WTC11 (cell line): ENCODE results near the gene LSM3. TPM values are rescaled to one million over a fixed set of nuclear protein-coding genes. Genes with fewer than 3 reads are reported as not detected.

Experiments
- ATAC-seq: fragments of 200-7000 bp; cut with Tn5 transposase; 2 replicates; pipeline ENCODE4 v1.10.0; 2021; ENCODE audit warnings: mild to moderate bottlenecking, moderate library complexity
- CTCF ChIA-PET: fragments of 300-600 bp; sonication (Branson Sonifier 250); formaldehyde crosslinking; loops from one replicate; lab custom pipeline; 2021; ENCODE audit warnings: antibody characterized with exemption; lab: Charles Lee
- POLR2A ChIA-PET: fragments of 350-600 bp; sonication (Branson Sonifier 250); formaldehyde crosslinking; loops from one replicate; lab custom pipeline; 2021; ENCODE audit warnings: antibody characterized with exemption; lab: Charles Lee
- DNase-seq: peaks from one replicate; pipeline ENCODE4 v3.0.0; 2021; ENCODE audit warnings: low spot score
- H3K27ac Mint-ChIP-seq: 2 replicates; pipeline ENCODE4 v1.8.0; 2021; ENCODE audit warnings: mixed read lengths
- H3K27me3 Mint-ChIP-seq: 2 replicates; pipeline ENCODE4 v1.8.0; 2021; ENCODE audit warnings: low read depth, mild to moderate bottlenecking, moderate library complexity, mixed read lengths
- H3K36me3 Mint-ChIP-seq: 2 replicates; pipeline ENCODE4 v1.8.0; 2021; ENCODE audit warnings: mixed read lengths
- H3K4me1 Mint-ChIP-seq: 2 replicates; pipeline ENCODE4 v1.8.0; 2022; ENCODE audit warnings: mixed read lengths
- H3K4me3 Mint-ChIP-seq: 2 replicates; pipeline ENCODE4 v1.8.0; 2021; ENCODE audit warnings: mild to moderate bottlenecking, moderate library complexity, mixed read lengths
- H3K9me3 Mint-ChIP-seq: 2 replicates; pipeline ENCODE4 v1.8.0; 2021; ENCODE audit warnings: mixed read lengths
- AFF4 ChIP-seq: sonication (generic); formaldehyde crosslinking; IDR thresholded peaks from 2 replicates; pipeline ENCODE4 v1.8.1; 2023; ENCODE audit warnings: mild to moderate bottlenecking, missing genetic modification reagents, borderline replicate concordance
- AR ChIP-seq: fragments of 250-450 bp; sonication (Bioruptor Pico); IDR thresholded peaks from 2 replicates; pipeline ENCODE4 v1.9.0; 2021; ENCODE audit warnings: mild to moderate bottlenecking
- CREM ChIP-seq: sonication (generic); formaldehyde crosslinking; IDR thresholded peaks from 2 replicates; pipeline ENCODE4 v1.8.1; 2022; ENCODE audit warnings: mild to moderate bottlenecking, missing genetic modification reagents, moderate library complexity
- E2F1 ChIP-seq: sonication (generic); formaldehyde crosslinking; IDR thresholded peaks from 2 replicates; pipeline ENCODE4 v1.8.0; 2022; ENCODE audit warnings: mild to moderate bottlenecking, missing genetic modification reagents
- ERG ChIP-seq: fragments of 250-450 bp; sonication (Bioruptor Pico); IDR thresholded peaks from 2 replicates; pipeline ENCODE4 v1.8.0; 2021; ENCODE audit warnings: mild to moderate bottlenecking
- HMGA2 ChIP-seq: fragments of 250-450 bp; sonication (Bioruptor Pico); IDR thresholded peaks from 2 replicates; pipeline ENCODE4 v1.4.0; 2021; ENCODE audit warnings: mild to moderate bottlenecking, moderate library complexity
- JAZF1 ChIP-seq: fragments of 250-450 bp; sonication (Bioruptor Pico); IDR thresholded peaks from 2 replicates; pipeline ENCODE4 v1.9.0; 2021; ENCODE audit warnings: moderate library complexity, mild to moderate bottlenecking, inconsistent platforms
- NFATC4 ChIP-seq: fragments of 250-450 bp; sonication (Bioruptor Pico); IDR thresholded peaks from 2 replicates; pipeline ENCODE4 v1.9.0; 2021; ENCODE audit warnings: mild to moderate bottlenecking
- NFE2L1 ChIP-seq: sonication (generic); formaldehyde crosslinking; IDR thresholded peaks from 2 replicates; pipeline ENCODE4 v1.8.1; 2023; ENCODE audit warnings: missing genetic modification reagents
- SMAD3 ChIP-seq: sonication (generic); formaldehyde crosslinking; IDR thresholded peaks from 2 replicates; pipeline ENCODE4 v1.8.0; 2022; ENCODE audit warnings: missing genetic modification reagents, mild to moderate bottlenecking, borderline replicate concordance
- SMAD4 ChIP-seq: sonication (generic); formaldehyde crosslinking; IDR thresholded peaks from 2 replicates; pipeline ENCODE4 v1.8.0; 2022; ENCODE audit warnings: mild to moderate bottlenecking, missing genetic modification reagents
- SOX15 ChIP-seq: fragments of 250-450 bp; sonication (Bioruptor Pico); IDR thresholded peaks from 2 replicates; pipeline ENCODE4 v1.9.0; 2021; ENCODE audit warnings: mild to moderate bottlenecking
- TEAD1 ChIP-seq: sonication (generic); formaldehyde crosslinking; IDR thresholded peaks from 2 replicates; pipeline ENCODE4 v1.8.0; 2022; ENCODE audit warnings: mild to moderate bottlenecking, missing genetic modification reagents
- ZBTB21 ChIP-seq: sonication (generic); formaldehyde crosslinking; IDR thresholded peaks from 2 replicates; pipeline ENCODE4 v1.8.1; 2023; ENCODE audit warnings: mild to moderate bottlenecking, missing genetic modification reagents, borderline replicate concordance
- ZNF263 ChIP-seq: sonication (generic); formaldehyde crosslinking; IDR thresholded peaks from 2 replicates; pipeline ENCODE4 v1.8.1; 2022; ENCODE audit warnings: low read depth, mild to moderate bottlenecking, moderate library complexity, missing genetic modification reagents
- total RNA-seq: library from RNA; stranded (reverse); gene quantifications from 3 replicates; pipeline ENCODE4 v1.2.3, GENCODE V29; 2021

LSM3 gene
- total RNA-seq, 1 experiment from 2014 or later: 21.4 TPM

- TF ChIP-seq ERG (CRISPR knock-in tag): no peak
- no peak for TF ChIP-seq E2F1 (CRISPR knock-in tag)
- TF ChIP-seq TEAD1 (CRISPR knock-in tag): no peak
- no peak for TF ChIP-seq JAZF1
These were observed 52.1 kb downstream of the LSM3 start (continued) for GRCh38 chr3:14230729-14231128.

GRCh38 chr3:14231145-14231990 is 52.8 kb downstream of the LSM3 start:
- Mint-ChIP-seq H3K27me3 (peaks cover 21% of the 10 kb centered on the region), H3K27ac (no peak overlapping the region), H3K4me1 (peaks cover 20% of the 10 kb centered on the region), H3K4me3 (no peak overlapping the region)
- DNase-seq: no peak
- POLR2A ChIA-PET: no interaction called here
- no peak for TF ChIP-seq ERG (CRISPR knock-in tag)
- TF ChIP-seq NFE2L1 (CRISPR knock-in tag): no peak
- no peak for TF ChIP-seq ZBTB21 (CRISPR knock-in tag)
- no peak for TF ChIP-seq SMAD4 (CRISPR knock-in tag)
- no peak for TF ChIP-seq CREM
- TF ChIP-seq ZNF263: no peak
- no peak for TF ChIP-seq SMAD3 (CRISPR knock-in tag)
- TF ChIP-seq HMGA2 (CRISPR knock-in tag): no peak
- no peak for TF ChIP-seq SOX15 (CRISPR knock-in tag)
- TF ChIP-seq AFF4: no peak
- no peak for TF ChIP-seq AR (CRISPR knock-in tag)
- no peak for TF ChIP-seq NFATC4 (CRISPR knock-in tag)
- TF ChIP-seq, all 79 proteins: peak for 0
- peaks cover 33% of the 10 kb centered on the region for H3K9me3 Mint-ChIP-seq
- peaks cover 16% of the 10 kb centered on the region for H3K36me3 Mint-ChIP-seq
- no peak for ATAC-seq
- CTCF ChIA-PET: interaction anchor here (0.9 to 8.2 kb wide), 4 partner anchors 8 to 30 kb away, joined by 3 to 43 read pairs (median 4); no protein-coding TSS in a partner anchor
